ENCODE data around the gene GSTA1.
"Not testable (repeated sequence)": the region's sequence is repeated elsewhere in the genome, so short reads cannot be mapped to it uniquely, and the experiment has no call there.

GRCh38 chr6:52809777-52810176 lies 6.2 kb upstream of the GSTA1 start:
- not testable (repeated sequence) for TF ChIP-seq POLR2AphosphoS5 (IDR thresholded peaks at IDR 0.05; ENCODE audit: borderline replicate concordance, low read depth, low read length); EZH2 (IDR thresholded peaks at IDR 0.05); FOXP2 (optimal IDR thresholded peaks at IDR 0.05; ENCODE audit: control extremely low read depth, extremely low read length, insufficient read depth)
